ENCODE results near the gene CEP152. TPM values are rescaled to one million over a fixed set of nuclear protein-coding genes. Genes with fewer than 3 reads are reported as not detected.

CEP152 gene
- polyA plus RNA-seq, 1 donor from 2014 or later, result 8.4 TPM

DNA sequence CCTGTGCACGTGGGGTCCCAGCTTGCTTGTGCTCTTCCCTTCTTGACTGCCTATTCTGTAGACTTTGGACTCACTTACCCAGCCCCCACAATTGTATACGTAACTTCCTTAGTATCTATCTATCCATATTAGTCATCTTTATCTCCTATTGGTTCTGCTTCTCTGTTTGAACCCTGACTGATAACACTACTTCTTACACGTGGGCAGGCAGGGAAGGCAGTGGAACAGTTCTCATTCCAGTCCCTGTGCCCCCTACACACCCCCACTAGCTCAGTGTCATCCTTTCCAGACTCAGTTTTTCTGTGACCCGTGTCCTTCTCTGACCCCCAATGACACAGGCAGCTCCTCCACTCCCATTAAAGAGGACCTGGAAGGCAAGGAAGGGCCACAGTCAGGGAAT lies 91.2 kb downstream of the CEP152 start:
- H3K27me3 Mint-ChIP-seq, result no peaks in the 10 kb centered on the region
- H3K9me3 Mint-ChIP-seq, result peaks cover 5 to 12% (median 10%) of the 10 kb centered on the region in 3 donors
- H3K27ac Mint-ChIP-seq, result no peak overlapping the region
- H3K4me3 Mint-ChIP-seq, result no peak overlapping the region
- H3K4me1 Mint-ChIP-seq, result no peaks in the 10 kb centered on the region
- peaks cover 6% of the 10 kb centered on the region for H3K36me3 Mint-ChIP-seq

DNA sequence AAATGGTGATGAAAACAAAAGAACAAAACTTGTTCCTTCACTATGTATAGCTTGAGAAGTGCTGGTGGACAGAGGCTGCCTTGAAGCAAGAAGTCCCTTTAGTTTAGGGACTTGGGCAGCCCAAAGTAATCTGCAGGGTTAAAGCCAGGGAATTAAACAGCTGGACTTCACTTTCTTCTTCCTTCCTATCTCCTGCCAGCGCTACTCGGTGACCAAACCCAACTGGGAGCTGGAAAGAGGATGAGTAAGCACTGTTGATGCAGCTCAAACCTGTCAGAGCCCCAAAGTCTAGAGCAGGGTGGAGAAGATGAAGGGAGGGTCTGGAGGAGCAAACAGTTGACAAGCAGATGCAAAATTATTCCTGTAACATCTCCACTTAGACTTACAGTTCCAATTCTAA lies 92.2 kb downstream of the CEP152 start:
- Mint-ChIP-seq H3K27me3 (no peaks in the 10 kb centered on the region), H3K4me1 (no peaks in the 10 kb centered on the region), H3K4me3 (no peak overlapping the region), H3K36me3 (peaks cover 8% of the 10 kb centered on the region), H3K27ac (no peak overlapping the region), H3K9me3 (peaks cover 5 to 14% (median 10%) of the 10 kb centered on the region in 3 donors)

DNA sequence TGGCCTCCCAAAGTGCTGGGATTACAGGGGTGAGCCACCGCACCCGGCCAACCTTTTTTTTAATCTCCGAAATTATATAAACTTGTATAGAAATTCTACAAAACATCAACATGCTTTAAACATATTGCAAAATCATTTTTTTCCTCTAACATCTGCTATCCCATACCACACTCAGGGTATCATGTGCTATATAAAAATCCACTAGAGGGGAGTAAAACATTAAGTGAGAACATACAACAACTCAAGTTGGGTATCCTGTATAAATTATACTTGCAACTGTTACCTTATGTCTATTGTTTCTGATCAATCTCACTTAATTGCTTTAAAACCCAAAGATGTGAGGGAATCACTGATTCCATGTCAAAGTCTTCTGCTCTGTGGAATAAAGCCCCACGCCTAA lies 93.4 kb downstream of the CEP152 start:
- H3K9me3 Mint-ChIP-seq, result peaks cover 5 to 14% (median 10%) of the 10 kb centered on the region in 3 donors
- no peak overlapping the region for H3K27ac Mint-ChIP-seq
- H3K4me3 Mint-ChIP-seq, result no peak overlapping the region

DNA sequence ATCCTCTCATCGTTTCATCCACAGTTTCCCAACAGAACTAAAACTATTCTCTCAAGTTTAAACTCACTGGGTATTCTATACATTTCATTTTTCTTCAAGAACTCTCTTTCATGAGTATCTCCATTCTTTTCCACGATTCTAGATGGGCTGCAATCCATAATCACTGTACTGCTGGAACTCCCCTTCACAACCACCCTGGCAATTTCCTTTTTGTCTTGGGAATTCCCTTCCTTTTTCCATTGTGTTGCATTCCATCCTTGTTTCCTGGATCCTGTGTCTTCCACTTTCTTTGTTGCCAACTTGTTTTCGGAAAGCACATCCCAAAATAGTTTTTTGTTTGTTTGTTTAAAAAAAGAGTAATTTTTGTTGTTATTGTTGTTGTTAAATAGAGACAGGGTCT lies 98.3 kb downstream of the CEP152 start:
- peaks cover 5 to 14% (median 10%) of the 10 kb centered on the region in 3 donors for H3K9me3 Mint-ChIP-seq
- H3K4me3 Mint-ChIP-seq, result no peak overlapping the region
- H3K27me3 Mint-ChIP-seq, result no peaks in the 10 kb centered on the region
- peak overlapping the region in 1 of 3 donors; percentile 54 for H3K27ac Mint-ChIP-seq
- H3K36me3 Mint-ChIP-seq, result peaks cover 8% of the 10 kb centered on the region
- no peaks in the 10 kb centered on the region for H3K4me1 Mint-ChIP-seq

More for the DNA sequence above, 93.4 kb downstream of the CEP152 start:
- H3K4me1 Mint-ChIP-seq, result no peaks in the 10 kb centered on the region
- no peaks in the 10 kb centered on the region for H3K27me3 Mint-ChIP-seq
- peaks cover 8% of the 10 kb centered on the region for H3K36me3 Mint-ChIP-seq

DNA sequence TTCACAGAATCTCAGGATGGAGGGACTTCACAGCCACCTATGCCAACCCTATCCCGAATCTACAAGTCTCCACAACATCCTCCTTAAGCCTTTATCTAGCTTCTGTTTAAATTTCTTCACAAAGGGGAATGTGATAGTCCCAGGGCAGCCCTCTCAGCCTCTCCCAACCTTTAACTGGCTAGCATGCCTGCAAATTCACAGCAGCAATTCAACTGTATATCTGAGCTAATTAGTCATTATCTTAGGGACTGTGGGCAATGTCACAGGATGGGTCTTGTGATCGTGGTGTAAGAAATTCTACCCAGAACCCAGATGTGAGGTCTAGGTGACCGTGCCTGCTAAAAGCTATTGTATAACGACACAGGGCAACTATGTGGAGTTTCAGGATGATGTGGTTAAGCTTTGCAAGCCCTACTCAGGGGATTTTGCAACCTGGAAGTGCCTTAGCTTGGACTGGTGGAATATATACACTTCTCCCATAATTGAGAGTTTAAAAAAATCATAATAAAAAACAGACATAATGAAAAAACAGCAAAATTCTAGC lies 99.8 kb downstream of the CEP152 start:
- Mint-ChIP-seq H3K4me1 (no peaks in the 10 kb centered on the region), H3K9me3 (peaks cover 5 to 13% (median 12%) of the 10 kb centered on the region in 3 donors), H3K27me3 (no peaks in the 10 kb centered on the region), H3K36me3 (peaks cover 8% of the 10 kb centered on the region), H3K4me3 (no peak overlapping the region), H3K27ac (no peak overlapping the region)

DNA sequence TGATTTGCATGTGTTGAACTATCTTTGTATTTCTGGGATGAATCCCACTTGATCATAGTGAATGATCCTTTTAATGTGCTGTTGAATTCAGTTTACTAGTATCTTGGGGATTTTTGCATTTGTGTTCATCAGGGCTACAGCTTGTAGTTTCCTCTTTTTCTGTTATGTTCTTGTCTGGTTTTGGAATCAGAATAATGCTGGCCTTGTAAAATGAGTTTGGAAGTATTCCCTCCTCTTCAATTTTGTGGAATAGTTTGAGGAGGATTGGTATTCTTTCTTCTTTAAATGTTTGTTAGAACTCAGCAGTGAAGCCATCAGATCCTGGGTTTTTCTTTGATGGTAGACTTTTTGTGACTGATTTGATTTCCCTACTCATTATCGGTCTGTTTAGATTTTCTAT lies 102.2 kb downstream of the CEP152 start:
- H3K27me3 Mint-ChIP-seq, result no peaks in the 10 kb centered on the region
- peaks cover 0 to 15% (median 13%) of the 10 kb centered on the region in 3 donors for H3K9me3 Mint-ChIP-seq
- no peak overlapping the region for H3K4me3 Mint-ChIP-seq
- no peaks in the 10 kb centered on the region for H3K36me3 Mint-ChIP-seq
- no peaks in the 10 kb centered on the region for H3K4me1 Mint-ChIP-seq
- no peak overlapping the region for H3K27ac Mint-ChIP-seq

DNA sequence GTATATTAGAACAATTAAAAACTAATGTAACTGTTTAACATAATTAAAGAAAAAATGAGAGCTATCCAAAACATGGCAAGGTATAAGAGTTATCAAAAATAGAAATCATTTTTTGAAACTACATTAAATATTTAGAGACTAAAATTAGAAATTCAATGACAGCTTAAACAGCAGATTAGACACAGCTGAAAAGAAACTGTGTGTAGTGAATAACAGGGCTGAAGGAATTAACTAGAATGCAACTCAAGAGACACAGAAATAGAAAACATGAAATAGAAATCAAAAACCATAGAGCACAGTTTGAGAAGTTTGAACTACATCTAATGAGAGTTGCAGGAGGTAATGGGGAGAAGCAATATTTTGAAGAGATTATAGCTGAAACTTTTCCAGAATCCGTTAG lies 105.5 kb downstream of the CEP152 start:
- no peaks in the 10 kb centered on the region for H3K27me3 Mint-ChIP-seq
- peaks cover 0 to 15% (median 13%) of the 10 kb centered on the region in 3 donors for H3K9me3 Mint-ChIP-seq
- no peak overlapping the region for H3K27ac Mint-ChIP-seq
- H3K4me1 Mint-ChIP-seq, result no peaks in the 10 kb centered on the region
- H3K4me3 Mint-ChIP-seq, result no peak overlapping the region
- H3K36me3 Mint-ChIP-seq, result no peaks in the 10 kb centered on the region

DNA sequence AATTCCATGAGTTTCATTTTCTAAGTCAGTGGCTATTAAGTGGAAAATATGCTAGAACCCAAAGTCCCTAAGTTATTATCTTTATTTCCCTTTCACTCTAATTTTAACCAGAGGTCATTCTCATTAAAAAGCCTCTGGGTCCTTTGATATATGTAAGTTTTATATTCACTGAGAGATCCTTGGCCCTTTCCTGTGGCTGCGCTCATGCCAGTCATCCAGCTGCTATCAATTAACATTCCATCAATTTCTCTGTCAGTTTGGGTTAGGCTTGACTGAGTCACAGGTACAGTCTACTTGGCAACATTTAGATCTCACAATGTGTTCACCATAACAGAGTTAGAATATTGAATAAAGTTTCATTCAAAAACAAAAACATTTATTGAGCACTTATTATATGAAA lies 107.3 kb downstream of the CEP152 start:
- no peak overlapping the region for H3K4me3 Mint-ChIP-seq
- H3K27me3 Mint-ChIP-seq, result no peaks in the 10 kb centered on the region
- no peak overlapping the region for H3K27ac Mint-ChIP-seq
- H3K4me1 Mint-ChIP-seq, result no peaks in the 10 kb centered on the region
- peaks cover 0 to 15% (median 13%) of the 10 kb centered on the region in 3 donors for H3K9me3 Mint-ChIP-seq
- no peaks in the 10 kb centered on the region for H3K36me3 Mint-ChIP-seq

DNA sequence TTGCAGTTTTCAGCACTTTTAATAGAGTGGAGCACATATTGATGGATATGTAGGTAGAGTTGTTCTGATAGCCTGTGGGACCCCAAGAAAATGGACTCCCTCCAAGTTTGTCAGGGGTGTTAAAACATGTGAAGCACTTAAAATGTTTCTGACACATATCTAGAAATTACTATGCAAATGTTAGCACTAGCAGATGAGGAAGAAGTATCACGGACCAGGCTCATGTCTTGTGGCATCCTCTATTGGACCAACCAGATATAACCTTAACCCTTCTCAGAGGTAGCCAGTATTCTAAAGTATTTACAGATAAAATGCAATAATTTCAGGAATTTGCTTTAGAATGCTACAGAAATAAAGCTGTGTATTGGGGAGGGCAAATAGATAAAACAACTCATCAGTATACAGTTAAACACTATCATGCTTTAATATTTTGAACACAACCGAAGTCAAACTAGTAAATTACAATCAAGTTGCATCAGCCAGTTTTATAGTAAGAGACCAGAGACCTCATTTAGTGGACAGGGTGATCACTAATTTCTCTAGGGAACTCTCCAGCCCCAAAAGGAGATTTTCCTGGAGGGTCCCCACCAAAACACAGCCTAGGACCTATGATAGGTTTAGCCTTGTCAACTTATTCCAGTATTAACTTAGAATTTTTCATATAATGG lies 108.2 kb downstream of the CEP152 start:
- Mint-ChIP-seq H3K4me3 (no peak overlapping the region), H3K4me1 (no peaks in the 10 kb centered on the region), H3K9me3 (peaks cover 0 to 15% (median 13%) of the 10 kb centered on the region in 3 donors), H3K27ac (no peak overlapping the region), H3K27me3 (no peaks in the 10 kb centered on the region), H3K36me3 (no peaks in the 10 kb centered on the region)

DNA sequence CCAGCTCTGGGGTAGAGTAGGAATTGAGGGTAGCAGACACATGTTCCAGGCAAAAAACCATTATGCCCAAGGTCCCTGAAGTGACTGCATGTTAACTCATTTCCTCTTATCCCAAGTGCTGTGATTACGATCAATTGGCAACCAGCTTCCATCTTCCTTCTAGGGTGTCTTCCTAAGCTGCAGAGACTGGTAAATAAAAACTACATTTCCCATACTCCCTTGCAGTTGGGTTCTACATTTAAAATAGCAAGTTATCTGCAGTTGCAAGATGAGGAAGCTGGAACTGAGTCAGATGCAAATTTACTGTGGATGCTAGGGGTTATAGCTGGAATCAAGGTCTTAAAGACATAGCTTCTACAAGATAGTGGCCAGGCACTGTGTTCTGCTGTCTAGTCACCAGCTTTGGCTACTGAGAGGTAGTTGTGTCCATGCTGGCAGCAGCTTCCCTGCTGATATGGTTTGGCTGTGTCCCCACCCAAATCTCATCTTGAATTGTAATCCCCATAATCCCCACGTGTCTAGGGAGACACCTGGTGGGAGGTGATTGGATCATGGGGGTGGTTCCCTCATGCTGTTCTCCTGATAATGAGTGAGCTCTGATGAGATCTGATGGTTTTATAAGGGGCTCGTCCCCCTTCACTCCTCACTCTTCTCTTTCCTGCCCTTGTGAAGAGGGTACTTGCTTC lies 114.1 kb downstream of the CEP152 start:
- Mint-ChIP-seq H3K4me1 (peaks cover 0 to 4% (median 0%) of the 10 kb centered on the region in 3 donors), H3K4me3 (no peak overlapping the region), H3K36me3 (no peaks in the 10 kb centered on the region), H3K27me3 (no peaks in the 10 kb centered on the region), H3K9me3 (no peaks in the 10 kb centered on the region), H3K27ac (no peak overlapping the region)

DNA sequence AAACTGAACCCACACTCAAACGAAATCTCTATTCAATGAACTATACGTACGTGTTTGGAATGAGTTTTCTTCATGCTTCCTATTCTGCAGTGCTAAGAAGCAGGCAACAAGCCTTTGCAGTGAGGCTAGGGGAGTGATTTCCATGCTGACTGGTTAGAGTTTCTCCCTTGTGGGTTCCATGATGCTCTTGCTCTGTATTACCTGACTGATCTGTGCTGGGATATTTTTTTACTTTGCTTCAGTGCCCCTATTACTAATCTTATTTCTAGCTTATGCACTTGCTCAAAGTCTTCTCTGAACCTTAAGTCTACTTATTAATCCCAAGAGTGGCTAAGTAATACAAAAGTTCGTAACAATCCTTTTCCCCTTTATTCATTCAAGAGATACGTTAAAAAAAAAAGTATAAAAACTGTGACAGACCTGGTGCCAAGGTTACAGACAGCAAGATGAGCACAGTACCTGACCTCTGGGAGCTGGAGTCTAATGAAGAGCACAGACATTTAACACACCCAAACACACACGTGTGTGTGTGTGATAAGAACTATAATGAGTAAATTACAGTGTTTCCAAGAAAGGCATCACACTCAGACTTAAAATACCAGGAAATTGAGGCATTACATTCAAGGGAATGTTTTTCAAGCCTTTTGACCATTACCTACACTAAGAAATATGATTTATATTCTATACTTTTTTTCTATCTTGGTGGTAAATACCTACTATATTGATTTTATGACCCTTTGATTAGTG lies 114.9 kb downstream of the CEP152 start:
- no peak overlapping the region for H3K27ac Mint-ChIP-seq
- H3K9me3 Mint-ChIP-seq, result no peaks in the 10 kb centered on the region
- no peaks in the 10 kb centered on the region for H3K27me3 Mint-ChIP-seq
- H3K4me1 Mint-ChIP-seq, result peaks cover 0 to 4% (median 0%) of the 10 kb centered on the region in 3 donors
- H3K4me3 Mint-ChIP-seq, result no peak overlapping the region
- no peaks in the 10 kb centered on the region for H3K36me3 Mint-ChIP-seq

DNA sequence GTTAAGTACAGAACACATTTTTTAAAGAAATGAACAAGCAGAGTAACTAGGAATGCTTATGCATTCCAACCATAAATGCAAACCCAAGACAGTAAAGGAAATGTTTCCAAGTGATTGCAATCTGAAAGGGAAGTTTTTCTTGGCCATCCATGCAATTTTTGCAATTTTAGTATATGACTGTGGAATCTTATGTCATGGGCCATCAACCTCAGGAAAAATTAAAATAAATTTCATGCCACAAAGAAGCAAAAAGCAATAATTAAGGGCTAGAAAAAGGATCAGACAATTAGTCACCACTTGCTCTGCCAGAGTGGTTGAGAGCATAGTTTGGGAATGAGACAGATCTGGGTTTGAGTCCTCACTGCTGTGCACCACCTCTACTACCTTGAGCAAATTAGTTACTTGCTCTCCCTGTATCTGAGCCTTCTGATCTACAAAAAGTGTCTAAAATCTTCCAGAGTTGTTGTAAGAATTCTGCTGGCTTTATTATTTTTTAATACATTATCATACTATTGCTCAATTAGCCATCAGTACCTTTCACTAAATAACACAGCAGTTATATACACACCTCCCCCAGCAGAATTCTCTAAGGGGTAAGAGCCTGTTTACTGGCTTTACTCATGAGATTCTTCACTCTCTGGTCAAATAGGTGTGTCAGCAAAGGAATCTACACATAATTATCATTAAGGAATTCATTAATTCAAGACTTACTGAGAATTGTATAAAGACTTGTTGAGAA lies 115.6 kb downstream of the CEP152 start:
- no peaks in the 10 kb centered on the region for H3K9me3 Mint-ChIP-seq
- peaks cover 0 to 4% (median 0%) of the 10 kb centered on the region in 3 donors for H3K4me1 Mint-ChIP-seq
- H3K36me3 Mint-ChIP-seq, result no peaks in the 10 kb centered on the region
- H3K27ac Mint-ChIP-seq, result no peak overlapping the region
- H3K4me3 Mint-ChIP-seq, result no peak overlapping the region
- H3K27me3 Mint-ChIP-seq, result no peaks in the 10 kb centered on the region

DNA sequence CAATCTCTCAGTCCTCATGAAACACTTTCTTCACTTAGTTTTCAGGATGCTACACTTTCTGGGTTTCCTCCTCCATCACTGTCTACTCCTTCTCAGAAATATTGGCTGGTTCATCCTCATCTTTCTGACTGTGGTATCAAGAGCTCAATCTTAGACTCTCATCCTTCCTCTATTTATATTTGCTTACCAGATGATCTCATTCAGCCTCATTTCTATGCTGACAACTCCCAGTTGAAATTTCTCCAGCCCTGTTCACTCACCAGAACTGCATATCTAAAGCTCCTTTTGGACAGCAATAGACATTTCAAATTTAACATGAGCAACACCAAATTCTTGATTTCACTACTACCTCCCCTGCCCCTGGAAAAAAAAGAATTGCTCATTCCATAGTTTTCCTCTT lies 117.4 kb downstream of the CEP152 start:
- Mint-ChIP-seq H3K4me1 (peaks cover 0 to 4% (median 0%) of the 10 kb centered on the region in 3 donors), H3K27ac (no peak overlapping the region), H3K27me3 (no peaks in the 10 kb centered on the region), H3K36me3 (no peaks in the 10 kb centered on the region), H3K4me3 (peak overlapping the region in 1 of 4 donors; percentile 5), H3K9me3 (no peaks in the 10 kb centered on the region)

DNA sequence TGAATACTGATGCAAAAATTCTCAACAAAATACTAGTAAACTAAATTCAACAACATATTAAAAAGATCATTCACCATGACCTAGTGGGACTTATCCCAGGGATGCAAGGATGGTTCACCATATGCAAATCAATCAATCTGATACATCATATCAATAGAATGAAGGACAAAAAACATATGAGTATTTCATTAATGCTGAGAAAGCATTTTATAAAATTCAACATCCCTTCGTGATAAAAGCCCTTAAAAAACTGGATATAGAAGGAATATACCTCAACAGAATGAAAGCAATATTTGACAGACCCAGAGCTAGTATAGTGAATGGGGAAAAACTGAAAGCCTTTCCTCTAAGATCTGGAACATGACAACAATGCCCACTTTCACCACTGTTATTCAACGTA lies 122.4 kb downstream of the CEP152 start:
- Mint-ChIP-seq H3K27ac (no peak overlapping the region), H3K27me3 (no peaks in the 10 kb centered on the region), H3K9me3 (peaks cover 0 to 14% (median 3%) of the 10 kb centered on the region in 3 donors), H3K36me3 (peaks cover 3% of the 10 kb centered on the region), H3K4me3 (no peak overlapping the region), H3K4me1 (no peaks in the 10 kb centered on the region)

All from IgD-negative memory B cell (primary cell).